GM21737 (cell line): Measurements from ENCODE around the gene KDM5B.
"Not testable (repeated sequence)": the region's sequence is repeated elsewhere in the genome, so short reads cannot be mapped to it uniquely, and the experiment has no call there.

ENCODE experiments used
- ATAC-seq: cut with Tn5 transposase; IDR thresholded peaks from one replicate; pipeline ENCODE4 v1.9.1; 2021; ENCODE audit warnings: mild to moderate bottlenecking, moderate library complexity; ENCODE audit not compliant: unreplicated experiment

KDM5B gene

GRCh38 chr1:202815120-202815519 lies 6.9 kb upstream of the KDM5B start:
- ATAC-seq, result no peak

DNA sequence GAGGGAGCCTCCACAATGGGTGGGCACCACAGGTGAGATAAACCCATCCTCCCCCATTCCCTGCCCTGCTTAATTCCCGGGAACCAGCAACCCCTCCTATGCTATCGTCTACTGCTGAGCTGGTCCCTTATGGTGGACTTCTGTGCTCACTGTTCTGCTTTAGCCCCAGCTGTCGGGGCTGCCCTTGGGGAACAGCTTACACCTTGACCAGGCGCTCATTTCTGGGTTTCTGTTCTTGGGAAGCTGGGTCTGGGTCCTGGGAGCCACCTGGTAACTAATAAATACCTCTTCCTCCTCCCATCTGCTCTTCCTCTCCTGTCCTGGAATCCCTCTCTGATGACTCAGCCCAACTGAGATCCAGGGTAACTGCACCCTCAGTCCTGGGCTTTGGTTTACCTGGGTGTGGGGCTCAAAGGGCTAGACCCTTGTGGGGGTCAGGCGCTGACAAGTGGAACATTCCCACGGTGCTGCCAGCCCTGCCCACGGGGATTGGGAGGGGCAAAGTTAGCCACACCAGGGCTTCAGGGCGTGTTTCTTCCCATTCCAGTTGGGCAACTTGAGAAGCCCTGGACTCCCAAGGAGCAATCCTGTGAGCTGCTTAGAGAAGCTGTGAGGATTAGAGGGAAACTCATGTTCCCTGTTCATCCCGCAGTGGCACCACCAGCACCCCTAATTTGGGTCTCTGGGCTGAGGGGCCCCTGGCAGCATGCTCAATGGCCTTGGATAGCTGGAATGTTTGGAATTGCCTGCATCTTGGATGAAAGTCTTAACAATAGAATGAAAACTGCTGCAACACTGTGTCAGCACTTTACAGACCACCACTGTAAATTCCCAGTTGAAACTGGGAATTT lies 4.2 kb upstream of the KDM5B start:
- no peak for ATAC-seq

- ATAC-seq, result peak; percentile 22
Observed at GRCh38 chr1:202811296-202812175, 3.3 kb upstream of the KDM5B start.

GRCh38 chr1:202810615-202811295 lies 2.5 kb upstream of the KDM5B start, which contains the start of gene PCAT6:
PCAT6 (plus strand) TSS chr1:202810954.
- ATAC-seq, result peak; percentile 64

GRCh38 chr1:202810193-202810614 lies 2.0 kb upstream of the KDM5B start:
- ATAC-seq, result no peak

DNA sequence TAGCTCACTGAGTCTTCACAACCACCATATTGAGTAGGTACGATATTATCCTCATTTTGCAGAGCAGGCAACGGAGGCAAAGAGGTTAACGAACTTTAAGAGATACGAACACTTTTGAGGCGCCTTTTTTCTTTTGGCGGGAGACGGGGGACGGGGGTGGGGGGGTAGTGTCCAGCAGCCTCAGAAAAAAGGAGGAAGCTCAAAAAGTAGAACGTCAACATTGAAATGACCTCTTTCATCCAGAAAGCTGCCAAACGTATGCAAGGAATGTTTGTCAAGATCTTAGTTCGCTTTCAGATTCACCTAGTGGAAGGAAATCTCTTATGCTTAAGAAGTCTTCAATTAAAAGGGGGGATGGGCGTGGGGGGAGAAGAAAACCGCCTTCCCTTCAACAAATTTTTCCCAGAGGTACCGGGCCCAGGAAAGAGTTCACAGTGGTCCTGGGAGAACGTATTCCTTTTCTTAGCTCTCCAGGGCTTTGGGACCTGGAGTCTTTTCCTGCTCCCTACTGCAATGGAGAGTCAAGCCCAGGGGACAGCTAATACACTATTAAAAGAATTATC lies 1.5 kb upstream of the KDM5B start:
- ATAC-seq, result no peak

DNA sequence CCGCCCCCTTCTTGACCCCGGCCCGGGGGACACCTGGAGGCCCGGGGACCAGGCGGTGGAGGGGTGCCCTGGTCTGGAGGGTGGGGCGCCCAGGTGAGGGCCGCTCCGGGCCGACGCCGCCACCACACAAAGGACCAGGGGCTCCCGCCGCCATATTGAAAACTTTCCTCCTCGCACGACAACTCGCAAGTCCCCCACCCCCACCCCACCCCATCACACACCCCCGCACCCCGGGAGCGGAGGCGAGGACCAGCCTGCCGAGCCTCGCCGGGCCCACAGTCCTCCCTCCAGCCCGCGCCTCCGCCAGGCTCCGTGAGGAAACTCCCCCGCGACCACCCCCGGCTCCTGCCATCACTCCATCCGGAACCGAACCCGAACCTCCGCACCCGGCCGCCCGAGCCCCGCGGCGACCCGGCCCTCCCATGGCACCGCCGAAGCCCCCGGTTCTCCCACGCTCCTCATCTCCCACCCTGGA lies 733 bp downstream of the KDM5B start:
- no peak for ATAC-seq

DNA sequence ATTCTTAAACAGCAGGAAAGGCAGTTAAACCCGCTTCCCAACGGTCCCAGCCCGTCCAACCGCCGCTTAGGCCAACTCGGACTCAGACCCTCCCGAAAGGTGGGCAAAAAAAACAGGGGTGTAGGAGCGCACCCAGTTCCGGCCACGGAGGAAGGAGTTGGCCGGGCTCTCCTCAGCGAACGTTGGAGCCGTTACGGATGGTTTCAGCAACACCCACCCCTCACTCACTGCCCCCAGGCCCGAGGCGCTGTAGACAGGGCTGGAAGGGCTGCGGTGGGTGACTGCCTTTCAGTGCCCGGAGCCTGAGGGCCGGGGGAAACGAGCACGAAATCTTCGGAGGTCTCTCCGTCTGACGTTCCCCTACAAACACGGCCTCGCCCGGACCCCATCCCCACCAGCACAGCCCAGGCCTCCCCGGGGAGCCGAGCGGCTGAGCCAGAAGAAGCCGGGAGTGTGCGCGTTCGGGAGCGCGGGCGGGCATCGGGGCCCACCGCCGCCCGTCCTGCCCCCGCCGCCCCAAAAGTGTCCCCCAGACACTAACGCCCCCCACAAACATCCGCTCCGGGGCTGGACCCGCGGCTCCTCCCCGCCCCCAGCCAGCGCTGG lies 1.3 kb downstream of the KDM5B start:
- ATAC-seq, result no peak

DNA sequence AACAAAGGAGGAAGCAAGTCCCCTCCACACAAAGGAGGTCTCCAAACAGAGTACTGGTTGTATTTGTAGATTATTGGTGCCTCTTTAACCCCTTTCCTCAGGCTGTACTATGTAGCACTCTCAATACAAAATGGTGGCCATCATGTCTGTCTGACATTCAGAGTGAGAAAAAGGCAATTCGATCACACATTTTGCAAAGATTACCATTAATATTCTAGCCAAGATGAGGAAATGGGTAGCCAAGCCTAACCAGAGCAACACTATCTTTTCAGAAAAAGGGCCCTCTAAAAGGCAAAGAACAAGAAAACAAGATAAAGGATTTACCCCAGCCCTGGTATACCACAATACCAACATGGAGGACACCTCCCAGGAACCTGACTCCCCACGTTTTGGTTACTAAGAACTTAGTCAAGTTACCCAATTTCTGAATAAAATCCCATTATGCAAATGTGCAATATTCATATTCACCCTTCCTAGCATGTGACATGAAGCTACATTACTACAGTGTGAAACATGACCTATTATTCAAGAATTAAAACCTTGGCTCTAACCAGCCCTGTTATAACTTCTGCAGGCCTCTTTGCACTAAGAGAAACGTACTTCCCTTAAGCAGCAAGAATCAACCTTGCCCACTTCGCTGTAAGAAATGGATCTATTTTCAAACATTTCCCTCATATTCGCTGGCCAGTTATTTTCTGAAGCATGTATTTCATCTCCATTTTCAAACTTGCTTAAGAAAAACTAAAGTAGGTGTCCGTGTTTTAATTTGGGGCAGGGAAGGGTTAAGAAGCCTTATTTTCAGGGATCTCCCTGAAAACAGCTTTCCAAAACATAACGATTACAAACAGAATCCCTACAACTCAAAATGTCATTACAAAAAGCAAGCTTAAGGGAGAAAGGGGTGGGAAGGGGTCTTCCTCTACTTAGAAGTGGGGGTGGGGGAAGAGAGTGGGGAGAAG lies 2.1 kb downstream of the KDM5B start:
- no peak for ATAC-seq

GRCh38 chr1:202804126-202804525 lies 4.1 kb downstream of the KDM5B start:
- no peak for ATAC-seq

GRCh38 chr1:202802998-202803932 lies 5.0 kb downstream of the KDM5B start:
- no peak for ATAC-seq

- ATAC-seq, result no peak
Observed at GRCh38 chr1:202802034-202802433, 6.2 kb downstream of the KDM5B start.

DNA sequence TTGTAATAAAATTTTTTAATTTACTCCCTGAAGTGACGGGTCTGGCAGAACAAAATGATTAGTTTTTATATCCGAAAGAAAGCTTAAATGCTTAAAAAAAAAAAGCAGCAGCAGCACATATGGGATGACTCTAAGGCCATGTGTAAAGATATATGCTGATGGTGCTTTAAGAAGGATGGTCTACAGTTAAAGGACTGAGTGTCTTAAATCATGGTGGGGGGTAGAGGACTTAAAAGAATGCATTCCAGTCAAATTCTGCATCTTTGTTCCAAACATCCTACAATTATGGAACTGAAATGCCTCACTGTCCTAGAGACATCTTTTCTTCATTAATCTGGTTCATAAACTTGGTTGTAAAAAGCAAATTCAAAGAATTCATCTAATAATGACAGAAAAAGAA lies 7.0 kb downstream of the KDM5B start:
- ATAC-seq, result no peak

DNA sequence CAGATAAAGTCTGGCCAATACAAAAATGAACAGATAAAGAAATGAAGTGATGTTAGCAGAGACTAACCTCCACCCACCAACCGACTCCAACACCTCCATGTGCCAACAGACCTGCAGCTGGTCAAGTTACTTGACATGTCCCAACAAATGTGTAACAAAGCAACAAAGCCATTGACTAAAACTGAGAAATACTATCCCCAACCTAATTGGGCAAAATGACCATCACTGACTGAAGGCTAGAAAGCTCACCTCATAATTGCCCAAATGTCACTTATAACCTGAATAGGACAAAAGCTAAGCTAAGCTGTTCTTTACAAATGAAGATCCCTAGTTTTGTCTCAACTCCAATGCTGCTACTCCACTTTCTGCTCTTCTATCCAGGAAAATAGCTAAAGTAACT lies 7.5 kb downstream of the KDM5B start:
- ATAC-seq, result no peak

- ATAC-seq, result no peak
Observed at GRCh38 chr1:202798792-202799331, 9.4 kb downstream of the KDM5B start.

DNA sequence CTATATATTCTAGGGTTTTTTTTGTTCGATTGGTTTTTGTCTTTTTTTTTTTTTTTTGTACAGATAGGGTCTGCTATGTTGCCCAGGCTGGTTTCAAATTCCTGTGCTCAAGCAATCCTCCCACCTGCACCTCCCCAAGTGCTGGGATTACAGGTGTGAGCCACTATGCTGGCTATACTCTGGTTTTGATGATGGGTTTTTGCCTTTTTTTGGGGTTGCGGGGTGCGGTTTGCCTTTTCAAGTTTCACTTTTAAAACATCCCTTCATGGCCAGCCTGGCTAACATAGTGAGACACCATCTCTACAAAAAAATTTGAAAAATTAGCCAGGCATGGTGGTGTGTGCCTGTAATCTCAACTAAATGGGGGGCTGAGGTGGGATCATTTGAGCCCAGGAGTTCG lies 10.0 kb downstream of the KDM5B start:
- no peak for ATAC-seq

DNA sequence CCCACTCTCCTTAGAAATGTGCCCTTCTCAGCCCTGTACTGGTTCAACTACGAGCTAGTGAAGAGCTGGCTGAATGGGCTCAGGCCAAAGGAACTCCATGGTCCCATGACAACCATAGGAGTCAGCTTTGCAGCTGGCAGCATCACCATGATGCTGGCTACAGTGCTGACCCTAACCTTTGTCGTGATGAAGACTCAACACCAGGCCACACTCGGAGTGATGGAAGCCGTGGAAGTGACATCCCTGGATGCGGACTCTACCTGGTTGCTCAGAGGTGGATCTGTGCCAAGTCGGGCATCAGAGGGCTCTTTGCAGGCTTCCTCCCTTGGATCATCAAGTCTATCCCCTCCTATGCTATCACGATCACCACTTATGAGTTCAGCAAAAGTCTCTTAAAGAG lies 11.6 kb downstream of the KDM5B start:
- no peak for ATAC-seq

- ATAC-seq, result not testable (repeated sequence)
Observed at GRCh38 chr1:202794931-202795330, 13.3 kb downstream of the KDM5B start.
